GM21825 (cell line): Measurements from ENCODE around the gene LSM11.

ENCODE experiments used
- ATAC-seq: cut with Tn5 transposase; IDR thresholded peaks from one replicate; pipeline ENCODE4 v1.9.1; 2021; ENCODE audit warnings: mild to moderate bottlenecking, moderate library complexity; ENCODE audit not compliant: unreplicated experiment

The LSM11 gene

DNA sequence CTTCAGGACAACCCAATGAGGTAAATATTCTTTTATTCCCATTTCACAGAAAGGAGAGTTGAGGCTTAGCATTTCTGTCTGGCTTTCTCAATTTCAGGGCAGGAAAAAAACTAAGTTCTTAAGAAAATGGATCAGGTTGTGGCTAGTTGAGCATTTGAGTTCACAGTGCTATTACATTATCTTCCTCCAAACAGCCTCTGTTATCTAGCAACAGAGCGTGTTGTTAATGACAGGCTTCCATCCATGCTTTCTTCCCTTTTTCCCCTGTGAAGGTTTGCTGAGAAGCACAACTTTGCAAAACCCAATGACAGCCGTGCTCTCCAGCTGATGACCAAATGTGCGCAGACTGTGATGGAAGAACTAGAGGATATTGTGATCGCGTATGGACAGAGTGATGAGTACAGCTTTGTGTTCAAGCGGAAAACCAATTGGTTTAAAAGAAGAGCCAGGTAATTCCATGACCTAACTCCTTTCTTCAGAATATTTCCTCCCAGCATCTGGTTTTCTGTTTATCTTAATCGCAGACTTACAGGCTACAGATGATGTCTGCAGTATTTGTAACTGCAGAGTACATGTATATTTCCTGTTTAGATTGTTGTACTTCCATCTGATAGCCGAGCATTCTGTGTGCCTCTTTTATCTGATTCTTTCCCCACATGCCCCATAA, 10.8 kb upstream of the LSM11 start:
- ATAC-seq: no peak

DNA sequence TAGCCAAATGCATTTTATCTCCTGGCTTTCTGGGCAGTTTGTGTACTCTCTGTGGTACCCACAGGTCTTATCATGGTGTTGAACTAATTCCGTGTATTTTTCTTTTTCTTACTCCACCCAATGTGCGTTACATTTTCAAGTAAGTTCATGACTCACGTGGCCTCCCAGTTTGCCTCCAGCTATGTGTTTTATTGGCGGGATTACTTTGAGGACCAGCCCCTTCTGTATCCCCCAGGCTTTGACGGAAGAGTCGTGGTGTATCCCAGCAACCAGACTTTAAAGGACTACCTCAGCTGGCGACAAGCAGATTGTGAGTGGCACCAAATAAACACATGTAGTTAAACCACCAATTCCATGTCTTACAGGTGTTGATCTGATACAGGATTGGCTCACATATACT, 9.1 kb upstream of the LSM11 start:
- ATAC-seq: no peak

DNA sequence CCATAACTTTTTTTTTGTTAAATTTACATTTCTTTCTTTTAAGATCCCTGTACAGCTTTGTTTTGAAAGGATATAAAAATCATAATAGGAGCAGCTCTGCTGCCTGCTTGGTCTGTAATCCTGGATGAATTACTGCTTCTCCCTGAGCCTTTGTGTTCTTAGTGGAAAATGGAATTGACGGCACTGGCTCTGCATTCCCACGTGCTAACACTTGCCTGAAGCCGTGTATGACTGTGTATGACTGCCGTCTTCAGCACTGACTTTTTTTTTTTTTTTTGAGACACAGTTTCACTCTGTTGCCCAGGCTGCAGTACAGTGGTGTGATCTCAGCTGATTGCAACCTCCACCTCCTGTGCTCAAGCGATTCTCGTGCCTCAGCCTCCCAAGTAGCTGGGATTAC, 7.5 kb upstream of the LSM11 start:
- no peak for ATAC-seq

DNA sequence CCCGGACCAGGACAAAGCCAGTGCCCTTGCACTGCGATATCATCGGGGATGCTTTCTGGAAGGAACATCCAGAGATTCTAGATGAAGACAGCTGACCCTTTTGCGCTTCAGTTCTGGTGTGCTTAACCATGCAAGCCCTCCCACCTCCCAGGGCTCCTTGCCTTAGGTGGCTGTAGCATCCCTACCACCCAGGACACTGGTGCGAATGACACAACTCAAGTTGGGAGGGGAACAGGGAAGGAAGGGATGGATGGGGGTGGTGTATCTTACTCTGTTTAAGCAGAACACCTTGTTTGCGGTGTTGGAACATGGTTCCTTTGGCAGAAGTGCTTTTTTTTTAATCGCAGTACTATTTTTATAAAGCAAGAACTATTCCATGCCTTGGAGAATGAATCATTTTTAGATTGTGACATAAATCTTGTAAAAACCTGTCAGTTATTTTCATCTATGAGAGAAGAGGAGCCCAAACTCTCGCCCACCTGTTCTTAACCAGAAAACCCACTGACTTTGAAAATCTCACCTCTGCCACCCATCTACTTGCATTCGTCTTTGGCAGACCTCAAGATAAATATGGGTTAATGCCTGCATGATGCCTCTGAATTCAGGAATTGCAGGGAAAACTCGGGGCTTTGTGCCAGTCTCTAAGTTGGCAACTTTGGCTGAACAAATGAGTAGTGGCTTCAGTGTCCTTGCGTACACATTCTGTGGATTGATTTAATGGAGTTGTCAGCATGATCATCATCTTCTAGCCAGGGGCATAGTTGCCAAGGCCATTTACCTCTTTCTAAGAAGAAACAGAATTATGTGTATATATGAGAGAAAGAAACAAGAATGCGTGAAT, 3.9 kb upstream of the LSM11 start:
- ATAC-seq: no peak

DNA sequence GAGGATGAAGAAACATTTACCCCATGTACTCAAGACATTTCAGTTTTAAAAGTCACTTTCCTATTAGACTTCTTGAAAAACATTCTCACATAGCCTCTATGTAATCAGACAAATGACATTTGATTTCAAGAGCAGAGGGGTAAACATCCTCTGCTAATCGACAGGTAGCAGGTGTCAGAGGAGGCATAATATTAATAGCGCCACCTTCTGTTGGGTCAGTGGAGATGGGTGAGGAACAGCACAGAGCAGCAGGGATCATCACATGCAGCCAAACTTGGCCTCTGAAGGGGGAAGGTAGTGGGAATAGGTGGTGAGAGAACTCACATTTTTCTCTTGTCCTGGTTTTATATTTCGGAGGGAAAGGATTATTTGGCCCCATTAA, 3.3 kb upstream of the LSM11 start:
- no peak for ATAC-seq

DNA sequence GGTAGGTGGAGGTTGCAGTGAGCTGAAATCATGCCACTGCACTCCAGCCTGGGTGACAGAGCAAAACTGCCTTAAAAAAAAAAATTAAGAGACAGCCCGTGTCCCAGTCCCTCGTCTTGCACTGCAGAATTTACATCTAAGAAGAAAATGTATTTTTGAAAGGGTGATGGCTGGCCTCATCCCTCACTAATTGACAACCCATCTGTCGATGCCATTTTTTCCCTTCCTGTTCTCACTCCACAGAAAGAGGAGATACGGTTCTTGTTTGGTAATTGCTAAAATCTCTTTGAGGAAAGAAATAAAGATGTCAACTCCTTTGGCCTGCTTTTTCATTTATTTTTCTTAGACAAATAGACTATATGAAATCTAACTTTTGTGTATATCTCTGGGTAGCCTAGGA, 2.4 kb upstream of the LSM11 start:
- ATAC-seq: no peak

- peak; percentile 30 for ATAC-seq
Observed at GRCh38 chr5:157744051-157745011, 819 bp downstream of the LSM11 start.

GRCh38 chr5:157745041-157745456, 1.5 kb downstream of the LSM11 start:
- no peak for ATAC-seq

- no peak for ATAC-seq
Observed at GRCh38 chr5:157747173-157747740, 3.7 kb downstream of the LSM11 start.

DNA sequence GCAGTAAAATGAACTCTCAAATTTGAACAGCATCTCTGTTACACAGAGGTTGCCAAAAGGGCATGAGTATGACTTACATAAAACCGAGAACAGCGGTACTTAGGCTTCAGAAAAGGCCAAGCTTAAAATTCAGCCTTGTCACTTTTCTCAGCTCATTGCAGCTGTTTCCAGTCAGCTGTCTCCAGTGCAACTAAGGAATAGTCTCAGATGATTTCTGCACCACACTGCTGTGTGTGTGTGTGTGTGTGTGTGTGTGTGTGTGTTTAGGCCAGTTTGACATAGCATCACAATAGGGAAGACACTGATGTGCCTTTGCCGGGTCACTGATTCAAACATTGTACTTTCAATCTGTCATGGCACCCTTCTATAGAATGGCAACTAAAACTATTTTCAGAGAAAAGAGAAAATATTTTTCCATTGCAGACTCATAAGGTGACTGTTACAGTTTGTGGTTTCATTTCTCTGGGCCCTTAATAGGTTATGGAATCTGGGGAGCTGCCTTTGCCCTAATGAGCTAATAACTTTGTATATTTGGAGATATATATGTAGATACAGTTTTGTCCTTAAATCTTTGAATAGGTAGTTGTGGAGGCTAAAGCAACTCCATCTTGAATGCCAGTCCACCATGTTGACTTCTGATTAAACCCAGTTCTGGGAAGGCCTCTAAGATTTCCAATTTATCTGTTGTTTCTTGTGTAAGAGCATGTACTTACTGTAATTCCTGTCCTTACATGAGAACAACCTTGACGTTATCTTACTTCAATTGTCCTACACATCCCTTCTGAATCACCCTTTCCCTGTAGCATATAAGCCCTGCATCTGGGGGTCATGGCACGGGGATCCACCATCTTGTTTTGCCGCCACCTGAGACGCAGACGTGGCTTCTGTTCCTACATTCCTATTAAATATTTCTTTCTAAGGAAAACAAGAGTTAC, 4.5 kb downstream of the LSM11 start:
- ATAC-seq: no peak

- ATAC-seq: no peak
Observed at GRCh38 chr5:157748760-157749461, 5.4 kb downstream of the LSM11 start.

GRCh38 chr5:157749462-157749799, 5.9 kb downstream of the LSM11 start:
- ATAC-seq: no peak

DNA sequence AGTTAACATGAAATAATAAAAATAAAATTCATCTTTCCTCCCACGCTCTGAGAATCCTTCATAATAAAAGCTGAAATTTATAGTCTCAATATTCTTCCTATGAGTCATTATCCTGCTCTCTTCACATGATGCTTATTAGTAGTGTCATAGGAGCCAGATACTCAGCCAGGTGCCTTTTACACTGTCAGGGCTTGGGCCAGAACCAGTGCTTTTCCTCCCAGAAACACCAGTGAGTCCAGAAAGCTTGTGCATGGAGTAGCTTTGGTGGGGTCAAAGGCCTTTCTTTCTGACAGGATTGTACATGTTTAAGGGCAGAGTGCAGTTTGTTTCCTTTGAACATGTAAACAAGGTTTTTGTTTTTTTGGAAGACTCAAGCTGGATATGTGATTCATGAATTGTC, 6.8 kb downstream of the LSM11 start:
- ATAC-seq: no peak

DNA sequence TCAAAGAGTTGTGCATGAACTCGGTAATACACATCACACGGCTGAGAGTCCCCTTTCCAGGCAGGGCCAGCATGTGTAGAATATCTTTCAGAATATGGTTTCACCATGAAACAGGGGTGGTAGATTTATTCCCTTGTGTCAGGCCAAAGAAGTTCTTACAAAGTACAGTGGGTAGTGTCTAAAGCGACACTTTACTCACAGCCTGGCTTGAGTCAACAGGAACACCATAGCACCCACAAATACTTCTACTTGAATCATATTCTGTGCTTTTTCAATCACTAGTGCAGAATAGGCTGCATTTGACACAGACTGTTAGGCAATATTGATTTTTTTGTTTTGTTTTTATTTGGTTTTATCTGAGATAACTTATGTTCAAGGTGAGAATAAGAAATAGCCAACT, 12.6 kb downstream of the LSM11 start:
- ATAC-seq: no peak

- ATAC-seq: no peak
Observed at GRCh38 chr5:157758706-157759105, 15.2 kb downstream of the LSM11 start.

GRCh38 chr5:157761690-157762621, 18.4 kb downstream of the LSM11 start:
- peak; percentile 67 for ATAC-seq

- ATAC-seq: no peak
Observed at GRCh38 chr5:157764531-157764930, 21.0 kb downstream of the LSM11 start.

- no peak for ATAC-seq
Observed at GRCh38 chr5:157766442-157766841, 22.9 kb downstream of the LSM11 start.
